SK-N-SH (cell line): ENCODE measurements around the gene BARHL2. TPM values are rescaled to one million over a fixed set of nuclear protein-coding genes. Genes with fewer than 3 reads are reported as not detected.

Experiments
- CTCF ChIA-PET: fragments of 300-600, 350-600 bp; formaldehyde crosslinking; extraction: SDS; loops from one replicate; lab custom pipeline; 2021; lab: Yijun Ruan, JAX
- POLR2A ChIA-PET: fragments of 350-600 bp; sonication (Branson Sonifier 250); formaldehyde crosslinking; extraction: SDS; loops from one replicate; lab custom pipeline; 2020; ENCODE audit warnings: antibody characterized with exemption, inconsistent platforms; lab: Yijun Ruan, JAX
- DNase-seq: peaks from one replicate; pipeline ENCODE4 v3.0.0; 2012
- H2AFZ ChIP-seq: fragments of 200-600 bp; sonication (generic); 2 replicates; pipeline ENCODE4 v1.8.1; 2016; ENCODE audit warnings: antibody characterized with exemption, mild to moderate bottlenecking, low read depth
- H3F3A ChIP-seq: fragments of 200-600 bp; sonication (generic); replicated peaks from 2 replicates; pipeline ENCODE3; 2016; ENCODE audit warnings: antibody characterized with exemption, mild to moderate bottlenecking; ENCODE audit not compliant: insufficient read depth
- H3K27ac ChIP-seq, 2 experiments: fragments of 200-500 bp in 1 of 2; fragments of 200-600 bp in 1 of 2; sonication (Bioruptor generic) in 1 of 2; sonication (generic), shearing (Covaris generic) in 1 of 2; 2 replicates each; pipeline versions ENCODE4 v1.5.1 to v1.6.1; 2014 to 2016; ENCODE audit warnings: low read depth in 2 of 2, inconsistent platforms in 1 of 2, low read length in 1 of 2, mild to moderate bottlenecking in 1 of 2, mixed read lengths in 1 of 2
- H3K27me3 ChIP-seq: fragments of 200-600 bp; sonication (generic), shearing (Covaris generic); 2 replicates; pipeline ENCODE4 v1.6.1; 2016; ENCODE audit warnings: mixed run types; ENCODE audit not compliant: insufficient read depth
- H3K36me3 ChIP-seq, 2 experiments: fragments of 200-500 bp in 1 of 2; fragments of 200-600 bp in 1 of 2; sonication (Bioruptor generic) in 1 of 2; sonication (generic) in 1 of 2; replicated peaks in 1 of 2; 2 replicates each; pipeline versions ENCODE3 to v1.5.1; 2014 to 2016; ENCODE audit warnings: low read length in 1 of 2, mild to moderate bottlenecking in 1 of 2; ENCODE audit not compliant: insufficient read depth in 2 of 2, control insufficient read depth in 1 of 2
- H3K4me1 ChIP-seq, 2 experiments: fragments of 200-500 bp in 1 of 2; fragments of 200-600 bp in 1 of 2; sonication (Bioruptor generic) in 1 of 2; sonication (generic), shearing (Covaris generic) in 1 of 2; 2 replicates each; pipeline versions ENCODE4 v1.5.1 to v1.6.1; 2014 to 2016; ENCODE audit warnings: low read depth in 1 of 2, low read length in 1 of 2, mixed run types in 1 of 2; ENCODE audit not compliant: insufficient read depth in 2 of 2, control insufficient read depth in 1 of 2
- H3K4me2 ChIP-seq: fragments of 200-600 bp; sonication (generic), shearing (Covaris generic); 2 replicates; pipeline ENCODE4 v1.6.1; 2017; ENCODE audit warnings: mixed run types
- H3K4me3 ChIP-seq, 2 experiments: fragments of 200-500 bp in 1 of 2; fragments of 200-600 bp in 1 of 2; sonication (Bioruptor generic) in 1 of 2; sonication (generic), shearing (Covaris generic) in 1 of 2; 2 replicates each; pipeline versions ENCODE4 v1.5.1 to v1.8.1; 2014 to 2016; ENCODE audit warnings: low read depth in 2 of 2, inconsistent platforms in 1 of 2, low read length in 1 of 2, mild to moderate bottlenecking in 1 of 2, mixed read lengths in 1 of 2, moderate library complexity in 1 of 2
- H3K79me2 ChIP-seq: fragments of 200-600 bp; sonication (generic); 2 replicates; pipeline ENCODE4 v1.8.1; 2017; ENCODE audit warnings: mild to moderate bottlenecking; ENCODE audit not compliant: insufficient read depth
- H3K9ac ChIP-seq: fragments of 200-600 bp; sonication (generic); 2 replicates; pipeline ENCODE4 v1.6.1; 2017; ENCODE audit warnings: mixed run types
- H3K9me2 ChIP-seq: fragments of 200-600 bp; sonication (generic); 2 replicates; pipeline ENCODE4 v1.6.1; 2017; ENCODE audit warnings: mixed run types
- H3K9me3 ChIP-seq: fragments of 200-600 bp; sonication (generic); 2 replicates; pipeline ENCODE4 v1.6.1; 2017; ENCODE audit warnings: mixed run types, mild to moderate bottlenecking, moderate library complexity
- H4K20me1 ChIP-seq: fragments of 200-600 bp; sonication (generic); 2 replicates; pipeline ENCODE4 v1.6.1; 2017; ENCODE audit warnings: mild to moderate bottlenecking, mixed run types; ENCODE audit not compliant: insufficient read depth
- CTCF ChIP-seq: fragments of 200-600 bp; sonication (generic); IDR thresholded peaks from 2 replicates; pipeline ENCODE4 v1.6.1; 2017; ENCODE audit warnings: antibody characterized with exemption, mild to moderate bottlenecking, moderate library complexity
- ELF1 ChIP-seq: IDR thresholded peaks from 2 replicates; pipeline ENCODE4 v1.4.0; 2012
- EZH2phosphoT487 ChIP-seq: fragments of 200-600 bp; sonication (generic); IDR thresholded peaks from 2 replicates; pipeline ENCODE4 v1.6.1; 2017; ENCODE audit warnings: low read depth, mixed run types, mild to moderate bottlenecking, antibody characterized with exemption, moderate library complexity, borderline replicate concordance
- FOSL2 ChIP-seq: IDR thresholded peaks from 2 replicates; pipeline ENCODE4 v1.4.0; 2012; ENCODE audit warnings: low read depth, mild to moderate bottlenecking, moderate library complexity, borderline replicate concordance
- FOXJ3 ChIP-seq: sonication (generic); formaldehyde crosslinking; IDR thresholded peaks from 2 replicates; pipeline ENCODE4 v1.5.1; 2020; ENCODE audit warnings: mild to moderate bottlenecking, missing genetic modification reagents
- GABPA ChIP-seq: IDR thresholded peaks from 2 replicates; pipeline ENCODE4 v1.4.0; 2012; ENCODE audit warnings: low read depth, mild to moderate bottlenecking
- MXI1 ChIP-seq: IDR thresholded peaks from 2 replicates; pipeline ENCODE4 v1.6.1; 2012; ENCODE audit warnings: mild to moderate bottlenecking, low read depth, low read length, improper control_type of control experiment
- RAD21 ChIP-seq: IDR thresholded peaks from 2 replicates; pipeline ENCODE4 v1.6.1; 2012; ENCODE audit warnings: mild to moderate bottlenecking, low read length
- RFX5 ChIP-seq: IDR thresholded peaks from 2 replicates; pipeline ENCODE4 v1.6.1; 2012; ENCODE audit warnings: mild to moderate bottlenecking, improper control_type of control experiment, low read length
- RXRA ChIP-seq: IDR thresholded peaks from 2 replicates; pipeline ENCODE4 v1.4.0; 2012; ENCODE audit warnings: low read depth, mild to moderate bottlenecking, borderline replicate concordance
- TCF12 ChIP-seq: IDR thresholded peaks from 2 replicates; pipeline ENCODE4 v1.4.0; 2012
- USF2 ChIP-seq: fragments of 150-350 bp; IDR thresholded peaks from 2 replicates; pipeline ENCODE4 v1.6.1; 2017; ENCODE audit warnings: antibody characterized with exemption, low read length, low read depth, borderline replicate concordance
- WGBS: methylation state at CpG from one replicate; pipeline ENCODE4 v1.1.6; 2017; ENCODE audit warnings: low lambda C conversion rate; 5-methylcytosine and 5-hydroxymethylcytosine counted together
- polyA plus RNA-seq, 3 experiments: library from polyadenylated mRNA; depleted of rRNA; stranded (reverse); fragments of >200 nt; gene quantifications; 2 replicates each; pipeline ENCODE4 v1.2.3, GENCODE V29; 2012
- TF ChIP-seq, protein P1 (sequence below): IDR thresholded peaks from 2 replicates; pipeline ENCODE4 v1.4.0; 2012; ENCODE audit warnings: low read depth, borderline replicate concordance

The BARHL2 gene
- polyA plus RNA-seq, 1 of the 3 experiments (the other 2 are of a cell fraction) = not detected

DNA sequence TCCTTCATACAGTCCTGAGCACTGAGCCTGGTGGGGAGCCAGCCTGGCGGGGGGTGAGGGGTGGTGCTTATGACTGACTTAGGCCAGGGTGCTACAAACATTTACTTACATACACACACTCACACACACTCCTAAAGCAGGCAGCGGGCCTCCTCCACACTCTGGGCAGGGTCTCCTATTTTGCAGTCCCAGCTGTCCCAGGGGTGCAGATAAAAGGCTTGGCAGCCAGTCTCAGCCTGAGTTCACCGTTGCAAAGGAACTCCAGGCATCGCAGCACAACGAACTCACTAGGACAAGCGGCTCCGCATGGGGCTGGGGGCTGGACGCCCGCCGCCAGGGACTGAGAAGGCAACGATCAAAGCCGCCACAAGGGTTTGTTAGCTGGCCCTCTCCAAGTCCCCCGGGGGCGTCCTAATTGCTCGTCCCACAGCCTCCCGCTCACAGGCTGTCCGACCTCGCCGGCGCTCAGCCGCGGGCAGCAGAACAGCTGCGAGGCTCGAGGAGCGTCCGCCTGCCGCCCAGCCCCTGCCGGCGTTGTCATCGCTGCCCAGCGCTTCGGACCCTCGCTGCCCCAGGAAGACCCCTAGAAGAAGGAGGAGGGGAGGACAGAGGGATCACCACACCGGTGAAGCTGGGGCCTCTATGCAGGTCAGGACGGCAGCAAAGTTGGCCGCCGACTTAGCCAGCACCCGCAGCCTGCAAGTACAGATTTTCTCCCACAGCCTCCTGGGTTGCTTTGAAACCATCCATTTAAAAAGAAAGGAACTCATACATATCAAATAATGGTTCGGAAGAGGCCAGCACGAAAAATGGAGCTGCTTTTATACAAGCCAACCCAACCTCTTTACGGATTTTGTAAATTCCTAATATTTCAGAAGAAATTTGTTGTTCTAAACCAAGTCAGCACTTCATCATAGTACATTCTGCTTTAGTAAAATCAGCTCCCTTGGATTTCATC lies 6.2 kb downstream of the BARHL2 start:
- no peaks in the 10 kb centered on the region for H3K9me2 ChIP-seq
- POLR2A ChIA-PET = interaction anchor here (1.0 kb wide), 1 partner anchor 10 kb away, joined by 4 read pairs; no protein-coding TSS in a partner anchor
- H3F3A ChIP-seq = no peaks in the 10 kb centered on the region
- 15% methylated on average over 12 of the region's 41 CpGs for WGBS
- H3K36me3 ChIP-seq = no peaks in the 10 kb centered on the region
- CTCF ChIA-PET = interaction anchor here (0.8 to 2.6 kb wide), 6 partner anchors 8 to 456 kb away, joined by 3 to 23 read pairs (median 3); no protein-coding TSS in a partner anchor
- peak overlapping the region; percentile 50; the same call in 1 of the 2 replicates for H3K4me2 ChIP-seq
- 0 out of 2 replicates have a peak, but pooled peaks have one; percentile 22 for TF ChIP-seq EZH2phosphoT487
- TF ChIP-seq RXRA = no peak
- TF ChIP-seq, all 33 proteins: peak for 1
- H3K27ac ChIP-seq = no peak overlapping the region
- H3K9ac ChIP-seq = no peak overlapping the region
- no peak overlapping the region for H3K4me3 ChIP-seq
- H2AFZ ChIP-seq = no peak overlapping the region
- no peaks in the 10 kb centered on the region; a peak in 1 of 4 replicates for H3K4me1 ChIP-seq
- H3K9me3 ChIP-seq = no peaks in the 10 kb centered on the region
- peaks cover 96% of the 10 kb centered on the region for H3K27me3 ChIP-seq
- peak; percentile 55 for DNase-seq
- no peaks in the 10 kb centered on the region for H4K20me1 ChIP-seq
- no peaks in the 10 kb centered on the region for H3K79me2 ChIP-seq

DNA sequence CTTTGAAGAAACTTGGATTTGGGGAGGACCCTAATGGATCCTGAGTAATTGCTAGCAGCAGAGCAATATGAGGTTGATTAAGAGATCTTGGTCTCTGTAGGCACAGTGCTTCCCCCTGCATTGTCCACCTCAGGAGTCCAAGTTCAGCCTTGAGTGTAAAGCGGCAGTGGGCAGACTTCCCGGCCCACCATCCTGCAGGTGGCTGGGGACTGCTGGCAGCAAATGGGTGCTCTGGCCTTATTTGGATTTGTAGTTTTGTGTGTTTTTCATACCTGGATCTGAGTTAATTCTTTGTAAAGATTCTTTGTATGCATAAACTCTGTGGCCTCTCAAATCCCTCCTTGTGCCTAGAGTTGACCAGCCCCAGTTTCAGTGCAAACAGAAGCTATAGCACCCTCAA lies 7.6 kb downstream of the BARHL2 start:
- H3K79me2 ChIP-seq = no peaks in the 10 kb centered on the region
- ChIA-PET CTCF (interaction anchor here (1.7 to 2.6 kb wide), 3 partner anchors 13 to 457 kb away, joined by 3 to 23 read pairs (median 8); no protein-coding TSS in a partner anchor), POLR2A (no interaction called here)
- DNase-seq = no peak
- H3K4me2 ChIP-seq = no peak overlapping the region
- H3K4me1 ChIP-seq = no peaks in the 10 kb centered on the region; a peak in 2 of 4 replicates
- no peak overlapping the region for H3K4me3 ChIP-seq
- H3K36me3 ChIP-seq = no peaks in the 10 kb centered on the region
- H4K20me1 ChIP-seq = no peaks in the 10 kb centered on the region
- H3F3A ChIP-seq = no peaks in the 10 kb centered on the region
- H3K9me3 ChIP-seq = no peaks in the 10 kb centered on the region
- no peak overlapping the region for H3K27ac ChIP-seq
- no peak for TF ChIP-seq FOSL2
- no peak for TF ChIP-seq RAD21
- 0% methylated on average over 2 of the region's 2 CpGs for WGBS
- H3K27me3 ChIP-seq = peaks cover 96% of the 10 kb centered on the region
- no peak overlapping the region for H2AFZ ChIP-seq
- no peak overlapping the region for H3K9ac ChIP-seq
- H3K9me2 ChIP-seq = no peaks in the 10 kb centered on the region

DNA sequence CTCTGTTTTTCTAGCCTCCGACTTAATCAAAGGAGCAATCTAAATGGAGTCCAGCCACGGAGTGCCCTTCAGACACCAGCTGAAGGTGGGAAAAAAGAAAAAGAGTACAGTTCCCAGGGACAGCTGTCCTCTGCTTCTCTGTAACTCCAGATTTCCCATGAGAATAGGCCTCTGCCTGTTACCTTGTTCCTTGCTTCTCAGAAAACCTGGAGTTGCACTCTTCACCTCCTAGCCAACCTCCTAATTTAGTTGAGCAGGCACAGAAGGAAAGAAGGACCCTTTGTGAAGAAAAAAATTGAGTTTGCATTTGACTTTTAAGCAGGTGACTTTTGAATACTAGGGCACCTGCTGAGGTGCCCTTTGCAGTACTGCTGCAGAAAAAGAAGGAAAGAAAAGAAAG lies 8.3 kb downstream of the BARHL2 start:
- no peak for DNase-seq
- Histone ChIP-seq H3F3A (no peaks in the 10 kb centered on the region), H3K9me3 (no peaks in the 10 kb centered on the region), H3K27me3 (peaks cover 93% of the 10 kb centered on the region), H3K4me3 (no peak overlapping the region), H4K20me1 (no peaks in the 10 kb centered on the region), H3K4me1 (no peaks in the 10 kb centered on the region; a peak in 2 of 4 replicates), H3K9ac (no peak overlapping the region), H3K4me2 (no peak overlapping the region), H3K36me3 (no peaks in the 10 kb centered on the region), H2AFZ (no peak overlapping the region), H3K27ac (no peak overlapping the region), H3K79me2 (no peaks in the 10 kb centered on the region), H3K9me2 (no peaks in the 10 kb centered on the region)
- 0% methylated on average over 2 of the region's 2 CpGs for WGBS
- POLR2A ChIA-PET = no interaction called here
- CTCF ChIA-PET = interaction anchor here (1.0 to 2.3 kb wide), 2 partner anchors 13 to 21 kb away, joined by 3 to 13 read pairs; no protein-coding TSS in a partner anchor
- no peak for TF ChIP-seq FOXJ3 (CRISPR knock-in tag)
- TF ChIP-seq ELF1 = no peak
- no peak for TF ChIP-seq RFX5
- TF ChIP-seq CTCF = no peak
- TF ChIP-seq USF2 = no peak
- no peak for TF ChIP-seq TCF12
- TF ChIP-seq, protein P1, sequence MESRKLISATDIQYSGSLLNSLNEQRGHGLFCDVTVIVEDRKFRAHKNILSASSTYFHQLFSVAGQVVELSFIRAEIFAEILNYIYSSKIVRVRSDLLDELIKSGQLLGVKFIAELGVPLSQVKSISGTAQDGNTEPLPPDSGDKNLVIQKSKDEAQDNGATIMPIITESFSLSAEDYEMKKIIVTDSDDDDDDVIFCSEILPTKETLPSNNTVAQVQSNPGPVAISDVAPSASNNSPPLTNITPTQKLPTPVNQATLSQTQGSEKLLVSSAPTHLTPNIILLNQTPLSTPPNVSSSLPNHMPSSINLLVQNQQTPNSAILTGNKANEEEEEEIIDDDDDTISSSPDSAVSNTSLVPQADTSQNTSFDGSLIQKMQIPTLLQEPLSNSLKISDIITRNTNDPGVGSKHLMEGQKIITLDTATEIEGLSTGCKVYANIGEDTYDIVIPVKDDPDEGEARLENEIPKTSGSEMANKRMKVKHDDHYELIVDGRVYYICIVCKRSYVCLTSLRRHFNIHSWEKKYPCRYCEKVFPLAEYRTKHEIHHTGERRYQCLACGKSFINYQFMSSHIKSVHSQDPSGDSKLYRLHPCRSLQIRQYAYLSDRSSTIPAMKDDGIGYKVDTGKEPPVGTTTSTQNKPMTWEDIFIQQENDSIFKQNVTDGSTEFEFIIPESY = no peak
- TF ChIP-seq GABPA = no peak
- TF ChIP-seq MXI1 = no peak
